GM18868 (cell line): ENCODE results near the gene NRXN3.
"Not testable (repeated sequence)": the region's sequence is repeated elsewhere in the genome, so short reads cannot be mapped to it uniquely, and the experiment has no call there.

Source experiments
- ATAC-seq: cut with Tn5 transposase; IDR thresholded peaks from one replicate; pipeline ENCODE4 v1.9.1; 2021; ENCODE audit warnings: mild to moderate bottlenecking, moderate library complexity; ENCODE audit not compliant: unreplicated experiment

NRXN3 gene

DNA sequence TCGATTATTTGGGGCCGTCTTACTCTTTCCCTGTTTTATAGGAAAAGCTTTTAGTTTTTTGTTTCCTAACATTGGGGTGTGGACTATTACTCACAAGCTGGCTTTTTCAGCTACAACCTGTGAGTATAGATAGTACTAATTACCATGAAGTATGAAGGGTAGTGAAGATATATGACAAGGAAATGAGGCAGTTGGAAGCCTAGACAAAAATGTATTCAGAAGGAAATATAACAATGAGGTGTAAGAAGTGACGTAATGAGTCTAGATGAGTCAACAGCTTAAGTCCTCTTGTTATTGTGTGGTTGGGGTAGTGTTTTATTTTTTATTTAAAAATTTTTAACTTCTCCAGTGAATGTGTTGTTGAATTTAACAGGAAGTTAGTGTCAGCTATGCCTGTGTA lies 804.5 kb downstream of the NRXN3 start:
- peak; percentile 42 for ATAC-seq

DNA sequence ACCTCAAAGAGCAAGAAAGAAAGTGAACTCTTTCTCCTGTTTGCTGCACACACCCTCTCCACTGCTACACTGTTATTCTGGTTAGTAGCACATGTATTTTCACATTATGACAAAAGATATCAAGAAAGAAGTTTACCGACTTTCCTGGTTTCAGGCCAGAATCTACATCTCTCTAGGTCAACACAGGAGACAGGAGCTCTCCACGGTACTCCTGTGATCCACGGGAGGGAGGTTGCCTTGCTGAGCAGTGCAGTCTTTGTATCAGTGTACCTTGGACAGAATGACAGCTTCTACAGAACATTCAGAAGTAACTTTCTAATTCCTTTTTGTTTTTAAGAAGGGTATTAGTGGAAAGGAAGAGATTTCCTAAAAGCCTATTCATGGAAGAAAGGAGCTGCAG lies 805.6 kb downstream of the NRXN3 start:
- no peak for ATAC-seq

DNA sequence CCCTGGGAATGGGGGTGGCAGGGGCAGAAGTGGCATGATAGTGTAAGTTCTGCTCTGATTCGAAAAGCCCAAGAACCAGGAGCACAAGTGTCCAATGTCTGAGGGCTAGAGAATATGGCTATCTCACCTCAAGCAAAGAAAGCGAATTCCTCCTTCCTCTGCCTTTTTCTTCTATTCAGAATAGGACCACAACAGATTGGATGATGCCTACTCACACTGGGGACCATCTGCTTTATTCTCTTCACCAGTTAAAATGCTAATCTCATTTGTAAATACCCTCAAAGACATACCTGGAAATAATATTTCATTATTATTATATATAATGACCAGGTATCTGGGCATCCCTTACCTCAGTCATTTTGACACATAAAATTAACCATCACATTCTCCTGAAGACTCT lies 808.7 kb downstream of the NRXN3 start:
- no peak for ATAC-seq

DNA sequence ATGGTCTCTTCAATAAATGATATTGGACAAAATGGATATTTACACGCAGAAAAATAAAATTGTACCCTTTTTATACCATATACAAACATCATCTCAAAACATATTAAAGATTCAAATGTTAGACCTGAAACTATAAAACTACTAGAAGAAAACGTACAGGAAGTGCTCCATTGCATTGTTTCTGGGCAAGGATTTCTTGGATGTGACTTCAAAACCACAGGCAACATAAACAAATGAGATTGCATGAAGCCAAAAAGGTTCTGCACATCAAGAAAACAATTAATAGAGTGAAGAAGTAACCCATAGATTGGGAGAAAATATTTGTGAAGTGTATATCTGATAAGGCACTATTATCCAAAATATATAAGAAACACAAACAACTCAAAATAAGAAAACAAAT lies 812.4 kb downstream of the NRXN3 start:
- no peak for ATAC-seq

DNA sequence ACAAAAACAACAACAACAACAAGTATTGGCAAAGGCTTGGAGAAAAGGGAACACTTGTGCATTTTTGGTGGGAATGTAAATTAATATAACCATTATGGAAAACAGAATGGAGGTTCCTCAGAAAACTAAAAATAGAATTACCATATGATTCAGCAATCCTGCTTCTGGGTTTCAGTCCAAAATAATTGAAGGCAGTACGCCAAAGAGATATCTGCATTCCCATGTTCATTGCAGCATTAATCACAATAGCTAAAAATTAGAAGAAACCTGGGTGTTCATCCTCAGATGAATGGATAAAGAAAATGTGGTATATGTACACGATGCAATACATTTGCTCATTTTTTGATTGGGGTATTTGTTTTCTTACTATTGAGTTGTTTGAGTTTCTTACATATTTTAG lies 813.0 kb downstream of the NRXN3 start:
- ATAC-seq: no peak

DNA sequence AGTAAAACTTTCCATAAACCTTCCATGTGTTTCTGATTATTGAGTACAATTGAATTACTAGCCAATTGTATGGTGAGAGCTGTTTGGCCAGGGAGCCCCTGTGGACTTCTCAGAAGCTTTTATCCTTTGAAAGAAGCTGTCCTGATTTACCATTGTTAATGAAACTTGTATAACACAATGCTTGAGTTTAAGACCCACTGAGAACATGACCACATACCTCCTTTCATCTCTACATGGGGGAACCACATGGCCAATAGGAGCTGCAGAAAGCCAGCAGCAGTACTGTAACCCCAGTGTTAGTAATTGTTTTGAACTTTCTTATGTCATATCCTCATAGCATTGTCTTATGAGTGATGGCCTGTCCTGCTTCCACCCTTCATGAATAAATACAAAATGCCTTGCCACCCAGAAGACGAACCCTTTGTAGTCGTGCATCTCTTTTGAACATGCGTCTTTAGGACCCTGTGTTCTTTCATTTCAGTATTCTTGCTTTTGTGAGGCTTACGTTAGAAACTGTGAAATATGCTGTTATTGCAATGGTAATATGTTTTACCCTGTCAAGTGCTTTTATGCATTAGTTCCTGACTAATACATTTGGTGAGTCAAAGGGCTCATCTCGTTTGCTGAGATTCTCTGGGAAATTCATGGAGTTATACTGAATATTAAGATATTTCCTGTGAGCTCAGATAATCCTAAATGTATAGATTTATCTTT lies 815.7 kb downstream of the NRXN3 start:
- ATAC-seq: no peak

DNA sequence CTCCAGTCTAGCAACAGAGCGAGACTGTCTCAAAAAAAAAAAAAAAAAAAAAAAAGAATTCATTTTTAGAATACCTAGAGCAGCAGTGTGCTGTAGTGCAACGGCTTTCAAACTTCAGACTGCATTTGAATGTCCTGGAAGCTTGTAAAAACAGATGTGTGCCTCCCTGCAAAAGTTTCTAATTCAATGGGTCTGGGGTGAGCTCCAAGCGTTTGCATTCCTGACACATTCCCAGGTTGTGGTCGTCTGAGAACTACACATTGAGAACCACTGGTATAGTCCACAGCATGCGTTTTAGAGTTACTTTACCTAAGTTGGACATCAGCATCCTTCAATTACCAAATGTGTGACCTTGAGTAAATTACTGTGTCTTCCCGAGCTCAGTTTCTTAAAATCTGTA lies 816.8 kb downstream of the NRXN3 start:
- ATAC-seq: no peak

DNA sequence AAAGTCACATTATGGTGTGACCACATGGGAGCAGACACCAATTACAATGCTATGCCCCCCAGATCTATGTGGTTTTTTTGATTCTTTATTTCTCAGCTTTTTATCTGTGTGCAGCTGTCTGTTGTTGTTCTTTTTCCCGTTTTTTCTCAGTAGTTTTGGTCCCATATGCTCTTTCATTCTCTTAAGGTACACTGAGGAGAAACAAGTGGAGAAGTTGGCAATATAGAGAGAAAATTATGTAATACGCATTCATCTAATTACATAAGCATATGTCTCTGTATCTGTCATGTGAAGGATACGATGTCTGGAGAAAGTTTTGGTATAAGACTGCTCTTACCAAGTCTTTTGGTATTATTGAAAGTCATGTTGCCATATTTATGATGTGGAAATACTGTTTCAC lies 819.0 kb downstream of the NRXN3 start:
- ATAC-seq: no peak

DNA sequence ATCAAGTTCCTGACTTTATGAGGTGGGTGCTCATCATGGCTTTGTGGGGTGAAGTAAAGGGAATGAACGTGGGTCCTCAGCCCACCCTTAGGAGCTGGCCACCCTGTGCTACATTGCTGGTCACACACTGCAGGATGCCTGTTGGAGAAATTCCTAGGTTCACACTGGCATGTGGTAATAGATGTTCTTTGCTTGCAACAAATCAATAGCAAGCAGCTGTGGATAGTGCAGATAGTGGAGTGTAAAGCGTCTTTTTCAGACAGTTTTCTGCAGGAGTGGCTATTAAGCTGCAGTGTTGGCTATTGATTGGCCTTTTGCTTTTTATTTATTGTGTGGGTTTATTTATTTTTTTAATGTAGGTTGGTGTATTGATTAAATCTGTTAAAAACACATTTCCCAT lies 822.7 kb downstream of the NRXN3 start:
- no peak for ATAC-seq

DNA sequence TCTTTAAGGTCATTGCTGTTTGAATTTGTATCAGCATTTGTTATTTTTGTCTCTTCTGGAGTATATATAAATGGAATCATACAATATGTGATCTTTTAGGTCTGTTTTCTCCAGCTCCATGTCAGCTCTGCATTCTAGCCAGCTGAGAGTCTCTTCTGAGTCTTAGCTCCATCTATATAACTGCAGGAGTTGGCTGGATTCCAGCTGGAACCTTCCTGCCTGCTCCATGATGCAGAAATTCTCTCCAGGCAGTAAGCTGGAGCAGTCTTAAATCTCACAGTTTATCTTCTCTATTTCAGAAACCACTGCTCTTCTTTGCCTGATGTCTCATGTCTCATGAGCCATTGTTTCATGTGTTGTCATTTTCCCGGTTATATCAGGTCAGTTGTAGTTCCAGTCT lies 827.6 kb downstream of the NRXN3 start:
- ATAC-seq: no peak

DNA sequence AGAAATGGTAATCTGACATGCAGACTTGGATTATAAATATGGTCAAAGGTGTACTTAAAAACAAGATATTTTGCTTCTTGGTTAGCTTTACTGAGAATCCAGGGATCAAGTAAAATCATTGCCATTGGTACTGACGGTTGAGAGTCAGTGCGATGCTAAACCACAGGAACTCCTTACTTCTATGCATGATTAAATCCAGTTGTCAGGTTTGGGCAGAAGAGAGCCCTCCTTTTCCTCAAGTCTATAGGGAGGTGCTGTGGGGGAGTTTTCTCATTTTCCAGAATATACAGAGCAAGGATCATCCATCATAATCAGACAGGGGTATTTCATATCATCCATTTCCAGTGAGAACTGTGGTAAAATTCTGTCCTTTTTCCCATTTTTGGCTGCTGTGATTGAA lies 839.1 kb downstream of the NRXN3 start:
- no peak for ATAC-seq

DNA sequence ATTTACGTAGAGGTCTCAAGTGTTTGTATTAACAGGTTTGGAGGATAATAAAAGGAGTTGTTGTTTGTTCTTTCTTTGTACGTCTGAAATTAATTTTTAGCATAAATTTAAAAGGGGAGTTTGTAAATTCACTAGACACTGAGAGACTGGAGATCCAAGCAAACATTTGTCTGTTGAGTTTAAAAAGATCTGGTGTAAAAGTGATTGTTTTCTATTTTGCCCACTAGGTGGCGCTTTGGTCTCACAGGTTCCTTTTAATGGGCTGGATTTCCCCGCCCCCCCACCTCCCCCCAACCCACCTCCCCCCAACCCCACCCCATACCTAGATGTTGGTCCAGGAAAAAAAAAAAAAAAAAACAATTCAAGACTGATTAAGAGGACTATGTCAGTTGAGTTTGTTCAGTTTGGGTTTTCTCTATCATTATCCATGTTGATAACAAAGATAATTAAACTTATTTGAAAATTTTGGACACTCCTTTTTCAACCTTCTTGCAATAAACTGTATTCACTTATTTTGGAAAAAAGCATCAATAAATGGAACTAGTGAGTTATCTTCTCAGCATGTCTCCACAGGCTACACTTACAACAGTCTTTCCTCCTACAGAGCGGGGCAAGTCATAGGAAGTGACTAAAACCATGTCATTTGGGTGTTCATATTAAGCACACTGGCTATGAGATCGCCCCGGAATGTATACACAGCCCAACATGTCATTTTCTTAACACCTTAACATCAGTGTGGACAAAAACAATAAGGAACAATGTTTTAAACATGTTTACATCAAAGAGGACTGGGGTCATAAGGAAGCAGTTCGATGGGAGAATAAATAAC lies 841.1 kb downstream of the NRXN3 start:
- peak; percentile 27 for ATAC-seq

DNA sequence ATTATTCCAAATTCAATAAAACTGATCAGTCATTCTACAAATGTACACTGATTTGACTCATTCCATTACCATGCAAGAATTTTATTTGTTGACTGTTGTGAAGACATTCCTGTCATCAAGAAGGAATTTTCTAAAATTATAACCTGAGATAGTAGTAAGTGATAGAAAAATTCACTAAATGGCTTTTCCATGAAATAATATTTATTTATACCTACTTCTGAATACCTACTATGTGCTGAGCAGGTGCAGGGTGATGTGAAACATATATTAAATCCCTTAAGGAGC lies 841.7 kb downstream of the NRXN3 start:
- ATAC-seq: no peak

DNA sequence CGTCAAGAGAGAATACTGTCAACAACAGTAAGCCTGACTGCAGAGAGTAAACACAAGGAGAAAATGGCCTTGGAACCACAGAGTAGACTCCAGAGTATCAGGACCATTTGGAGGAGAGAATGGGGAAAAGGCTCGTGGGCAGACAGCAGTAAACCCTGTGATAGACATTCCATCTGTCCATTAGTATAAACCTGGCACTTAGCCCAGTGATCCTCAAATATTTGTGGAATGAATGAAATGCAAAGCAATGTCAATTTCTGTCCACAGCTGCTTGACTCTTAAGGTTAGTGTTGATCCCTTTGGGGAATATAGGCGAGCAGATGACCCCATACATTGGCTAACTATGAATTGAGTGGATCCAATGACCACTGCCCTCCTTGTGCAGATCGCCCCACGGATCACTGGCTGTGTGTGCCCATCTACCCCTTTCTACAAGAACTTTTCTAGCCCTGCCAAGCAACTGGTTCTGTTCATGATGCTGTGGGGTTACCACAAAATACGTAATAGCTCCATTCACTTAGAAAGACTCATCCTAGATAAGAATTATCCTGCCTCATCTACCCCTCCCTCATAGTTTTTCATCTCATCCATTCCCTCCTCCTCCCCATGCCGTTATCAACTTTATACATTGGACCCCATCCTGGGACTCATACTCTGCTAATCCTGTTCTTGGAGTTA lies 846.8 kb downstream of the NRXN3 start:
- ATAC-seq: no peak

DNA sequence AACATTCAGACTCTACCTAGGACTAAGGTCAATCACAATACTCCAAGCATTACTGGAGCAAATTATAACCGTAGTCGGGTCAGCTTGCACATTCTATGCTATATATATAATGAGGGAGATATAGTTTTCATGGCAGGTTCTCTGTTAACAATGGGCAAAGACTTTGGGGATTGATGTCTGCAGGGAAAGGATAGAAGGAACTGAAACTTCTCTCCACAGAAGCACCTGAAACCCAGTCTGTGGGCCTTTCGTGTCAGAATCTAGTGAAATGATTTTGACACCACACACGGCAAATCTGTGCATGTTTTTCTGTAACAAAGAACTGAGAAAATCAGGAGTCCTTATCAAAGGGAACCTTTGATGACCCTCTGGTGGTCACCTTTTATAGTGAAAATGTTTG lies 847.4 kb downstream of the NRXN3 start:
- ATAC-seq: no peak

DNA sequence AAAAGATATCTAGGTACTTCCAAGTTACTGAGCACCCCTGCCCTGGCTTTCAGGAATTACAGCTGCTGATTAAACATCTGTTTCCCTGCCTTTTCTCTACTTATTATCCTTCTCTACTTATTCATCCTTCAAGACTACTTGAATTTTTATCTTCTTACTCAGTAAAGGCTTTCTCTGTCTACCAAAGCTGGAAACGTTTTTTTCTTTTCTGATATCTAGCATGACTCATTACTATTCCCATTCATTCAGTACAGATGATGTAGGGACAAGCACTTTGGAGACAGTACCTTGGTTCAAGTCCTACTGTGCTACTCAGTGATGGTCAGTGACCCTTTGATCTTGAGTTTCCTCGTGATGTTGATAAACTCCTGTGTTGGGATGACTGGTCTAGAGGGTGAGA lies 848.7 kb downstream of the NRXN3 start:
- ATAC-seq: no peak

DNA sequence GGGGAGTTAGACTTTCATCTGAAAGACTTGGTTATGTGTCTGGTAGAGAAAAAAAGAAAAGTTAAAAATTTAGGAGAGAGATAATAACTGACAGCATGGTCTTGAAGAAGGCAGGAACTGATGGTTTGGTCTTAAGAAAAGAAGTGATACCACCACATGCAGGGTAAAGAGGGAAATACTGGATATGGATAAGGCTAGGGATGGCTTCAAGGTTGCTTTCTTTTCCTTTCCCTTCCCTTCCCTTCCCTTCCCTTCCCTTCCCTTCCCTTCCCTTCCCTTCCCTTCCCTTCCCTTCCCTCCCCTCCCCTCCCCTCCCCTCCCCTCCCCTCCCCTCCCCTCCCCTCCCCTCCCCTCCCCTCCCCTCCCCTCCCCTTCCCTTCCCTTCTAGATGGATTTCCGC lies 849.7 kb downstream of the NRXN3 start:
- ATAC-seq: not testable (repeated sequence)

DNA sequence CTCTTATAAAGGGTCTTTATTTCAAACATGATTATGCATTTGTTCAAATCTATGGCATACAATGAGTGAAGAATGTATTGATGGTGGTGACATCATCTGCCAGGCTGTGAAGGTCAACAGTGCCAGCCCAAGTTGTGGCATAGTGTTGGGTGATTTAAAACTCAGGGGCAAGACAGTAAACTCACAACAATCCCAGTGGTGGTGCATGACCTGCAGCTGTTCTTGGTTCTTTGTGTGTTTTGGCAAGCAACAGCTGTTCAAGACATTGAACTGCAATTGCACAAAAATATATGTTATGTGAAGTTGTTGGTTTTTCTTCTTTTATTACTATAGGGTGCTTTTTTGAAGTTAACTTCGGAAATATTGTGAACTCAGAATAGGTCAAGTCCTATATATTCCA lies 851.6 kb downstream of the NRXN3 start:
- ATAC-seq: no peak

DNA sequence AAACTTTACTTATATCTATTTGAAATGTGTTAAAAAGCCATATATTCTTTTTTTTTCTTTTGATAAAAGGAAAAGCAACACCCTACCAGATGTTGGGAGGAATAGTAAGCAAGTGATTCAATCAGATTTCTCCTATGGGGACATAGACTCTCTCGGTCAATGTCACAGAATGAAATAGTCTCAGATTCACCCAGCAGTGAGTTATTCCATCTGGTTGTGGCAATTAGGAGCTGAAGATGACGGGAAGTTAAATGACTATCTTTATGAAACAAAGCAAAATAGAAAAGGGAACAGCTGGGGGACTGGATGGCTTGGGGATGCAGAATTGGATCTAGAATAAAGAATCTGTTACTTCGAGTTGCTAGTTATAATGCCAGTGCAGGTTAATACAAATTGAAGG lies 857.0 kb downstream of the NRXN3 start:
- no peak for ATAC-seq

DNA sequence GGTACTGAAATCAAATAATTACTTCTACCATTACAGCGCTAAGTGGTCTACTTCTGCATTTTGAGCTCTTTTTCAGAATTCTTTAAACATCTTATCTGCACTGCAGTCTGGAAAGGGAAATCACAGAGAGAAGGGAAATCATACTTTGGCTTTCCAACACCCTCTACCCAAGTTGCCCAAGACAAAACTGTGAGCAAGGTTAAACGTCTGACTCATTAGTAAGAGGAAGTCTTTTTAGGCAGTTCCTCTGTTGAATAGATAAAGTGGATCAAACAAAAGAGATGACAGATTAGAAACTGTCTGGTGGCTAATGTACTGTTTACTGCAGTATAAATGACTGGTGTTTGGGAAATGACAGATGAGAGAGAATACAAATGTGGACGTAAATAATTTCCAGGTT lies 858.1 kb downstream of the NRXN3 start:
- ATAC-seq: peak; percentile 46

DNA sequence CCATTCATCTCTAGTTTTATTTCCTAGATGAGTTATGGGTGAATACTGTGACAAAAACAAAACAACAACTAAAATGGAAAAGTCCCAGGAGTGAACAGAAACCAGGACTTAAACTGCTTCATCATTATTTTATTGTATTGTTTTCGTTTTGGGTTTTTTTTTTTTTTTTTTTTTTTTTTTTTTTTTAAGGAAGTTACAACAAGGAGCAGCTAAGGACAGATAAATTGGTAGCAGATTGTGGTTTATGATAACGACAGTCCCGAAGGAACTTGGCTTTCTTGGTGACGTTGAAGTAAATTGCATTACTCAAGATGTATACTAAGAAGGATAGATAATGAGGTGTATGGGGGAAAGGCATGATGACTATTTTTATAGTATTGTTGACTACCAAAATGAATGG lies 866.3 kb downstream of the NRXN3 start:
- no peak for ATAC-seq

DNA sequence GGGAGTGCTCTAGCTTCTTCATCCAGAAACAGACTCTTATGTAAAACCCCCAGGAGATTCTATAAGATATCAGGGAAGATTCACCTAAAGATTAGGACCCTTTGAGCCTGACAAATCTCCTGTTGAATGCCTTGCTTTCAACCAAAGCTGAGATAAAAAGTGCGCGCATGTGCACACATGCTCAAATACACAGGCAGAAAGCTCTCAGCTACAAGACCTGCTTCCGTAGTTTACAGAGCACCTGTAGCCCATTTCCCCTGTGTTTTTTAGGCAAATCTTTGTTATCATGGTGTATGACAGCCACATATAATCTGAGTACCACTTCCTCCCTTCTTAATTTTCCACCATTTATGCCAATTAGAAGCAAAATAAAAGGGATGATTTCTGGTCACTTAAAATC lies 866.9 kb downstream of the NRXN3 start:
- ATAC-seq: no peak
